Kidney (tissue), 14 donors: Measurements from ENCODE around the gene ADGRD1. TPM values are rescaled to one million over a fixed set of nuclear protein-coding genes. Genes with fewer than 3 reads are reported as not detected.

Experiments
- DNase-seq, 5 donors: peaks; one replicate each; pipeline ENCODE4 v3.0.0-alpha.2; 2013 to 2020
- FAIRE-seq: peaks from 2 replicates; lab custom pipeline; 2012; peaks lifted over from hg19 to GRCh38; lab: Jason Lieb, UNC
- H3K27ac ChIP-seq, 2 donors: one replicate each; pipeline ENCODE4 v1.7.0; 2013; ENCODE audit warnings: low read depth in 2 of 2, low read length in 2 of 2, inconsistent platforms in 1 of 2
- H3K27me3 ChIP-seq: one replicate; pipeline ENCODE4 v1.7.1; 2013; ENCODE audit warnings: low read length, inconsistent platforms; ENCODE audit not compliant: control insufficient read depth, insufficient read depth
- H3K36me3 ChIP-seq, 3 donors: one replicate each; pipeline versions ENCODE4 v1.7.0 to v1.7.1; 2013; ENCODE audit warnings: low read length in 3 of 3, control low read depth in 1 of 3, inconsistent platforms in 1 of 3; ENCODE audit not compliant: insufficient read depth in 3 of 3, control insufficient read depth in 2 of 3
- H3K4me1 ChIP-seq, 3 donors: one replicate each; pipeline versions ENCODE4 v1.7.0 to v1.7.1; 2013; ENCODE audit warnings: low read length in 3 of 3, inconsistent platforms in 1 of 3, low read depth in 1 of 3; ENCODE audit not compliant: control insufficient read depth in 2 of 3, insufficient read depth in 2 of 3
- H3K4me3 ChIP-seq, 3 donors: one replicate each; pipeline versions ENCODE4 v1.7.0 to v1.8.1; 2013; ENCODE audit warnings: low read length in 3 of 3, control low read depth in 1 of 3, inconsistent platforms in 1 of 3
- H3K9ac ChIP-seq, 3 donors: one replicate each; pipeline versions ENCODE4 v1.7.0 to v1.7.1; 2013; ENCODE audit warnings: low read length in 3 of 3, control low read depth in 1 of 3, inconsistent platforms in 1 of 3
- H3K9me3 ChIP-seq, 3 donors: one replicate each; pipeline versions ENCODE4 v1.7.0 to v1.7.1; 2013; ENCODE audit warnings: low read length in 3 of 3, control low read depth in 1 of 3, inconsistent platforms in 1 of 3; ENCODE audit not compliant: control insufficient read depth in 2 of 3, insufficient read depth in 1 of 3
- CTCF ChIP-seq: IDR thresholded peaks from 3 replicates; pipeline ENCODE4 v1.5.1; 2012; ENCODE audit warnings: mild to moderate bottlenecking, moderate library complexity, borderline replicate concordance; ENCODE audit not compliant: insufficient read depth; ENCODE audit errors: extremely low read depth
- intact Hi-C: fragments of 100-400 bp; cut with DNase I; formaldehyde crosslinking; loops from one replicate; pipeline ENCODE4 v1.11.1; 2022
- polyA plus RNA-seq: library from polyadenylated mRNA; stranded (reverse); fragments of 350-450 nt; fragmentation: Illumina TruSeq; extraction: RNeasy Lipid Tissue Mini Kit (QIAGEN cat#74804); gene quantifications from one replicate; pipeline ENCODE4 v1.2.3, GENCODE V29; 2014; ENCODE audit warnings: low read depth, low replicate concordance; ENCODE audit not compliant: insufficient read depth
- total RNA-seq: library from RNA; stranded (reverse); fragmentation: NEBNext Ultra II Directional; extraction: Animal tissue kit (Norgen Biotek cat#: 25700); gene quantifications from one replicate; pipeline ENCODE4 v1.2.1, GENCODE V29; 2021
- donor health status: control.
- donor health status: control.
- donor health status: control.
- donor health status: control.
- donor health status: control.
- donor health status: DM: yes; HTN: yes; CAD: no.
- donor health status: Normal renal cell carcinoma (clear cell type).

ADGRD1 gene
- total and polyA plus RNA-seq, 2 donors from 2014 or later = 1.7 to 6.7 TPM

GRCh38 chr12:131006036-131006735 lies 52.5 kb downstream of the ADGRD1 start:
- intact Hi-C loops = no loop called here
- H3K36me3 ChIP-seq = no peaks in the 10 kb centered on the region

GRCh38 chr12:131007031-131007739 lies 53.5 kb downstream of the ADGRD1 start:
- no peak overlapping the region for H3K27ac ChIP-seq
- DNase-seq (peak in 4 of 5 donors; percentile 54 to 75 (median 69)), FAIRE-seq (no peak)
- no peak overlapping the region for H3K9ac ChIP-seq
- H3K9me3 ChIP-seq = no peaks in the 10 kb centered on the region
- TF ChIP-seq CTCF = no peak
- no peaks in the 10 kb centered on the region for H3K27me3 ChIP-seq
- no peak overlapping the region for H3K4me3 ChIP-seq
- H3K36me3 ChIP-seq = no peaks in the 10 kb centered on the region
- H3K4me1 ChIP-seq = no peaks in the 10 kb centered on the region
- intact Hi-C loops = no loop called here

More at GRCh38 chr12:131006036-131006735, 52.5 kb downstream of the ADGRD1 start:
- H3K4me3 ChIP-seq = no peak overlapping the region
- no peaks in the 10 kb centered on the region for H3K27me3 ChIP-seq
- no peak overlapping the region for H3K9ac ChIP-seq
- FAIRE-seq (no peak), DNase-seq (no peak)
- no peaks in the 10 kb centered on the region for H3K9me3 ChIP-seq
- H3K4me1 ChIP-seq = no peaks in the 10 kb centered on the region
- no peak for TF ChIP-seq CTCF
- no peak overlapping the region for H3K27ac ChIP-seq

GRCh38 chr12:131007740-131008117 lies 54.0 kb downstream of the ADGRD1 start:
- no peaks in the 10 kb centered on the region for H3K36me3 ChIP-seq
- DNase-seq (no peak), FAIRE-seq (no peak)
- no peak overlapping the region for H3K9ac ChIP-seq
- H3K27ac ChIP-seq = no peak overlapping the region
- H3K9me3 ChIP-seq = no peaks in the 10 kb centered on the region
- no peaks in the 10 kb centered on the region for H3K27me3 ChIP-seq
- intact Hi-C loops = no loop called here
- H3K4me1 ChIP-seq = no peaks in the 10 kb centered on the region
- no peak for TF ChIP-seq CTCF
- no peak overlapping the region for H3K4me3 ChIP-seq
